ENCODE data around the gene PAK1IP1. TPM values are rescaled to one million over a fixed set of nuclear protein-coding genes. Genes with fewer than 3 reads are reported as not detected.

The PAK1IP1 gene
- total and polyA plus RNA-seq, 4 donors, result 6.1 to 16.9 (median 11.0) TPM

- DNase-seq (no peak), ATAC-seq (ENCODE audit: insufficient read depth, low FRiP score) (no peak)
- Histone ChIP-seq H3K9ac (ENCODE audit: insufficient read depth in 1 of 2, low read length in 2 of 2) (peak overlapping the region; percentile 29 to 37), H3K4me1 (ENCODE audit: control insufficient read depth in 5 of 5, insufficient read depth in 5 of 5, low read length in 5 of 5) (peaks cover 4 to 25% (median 8%) of the 10 kb centered on the region in 5 donors), H3K27ac (ENCODE audit: low read depth in 1 of 2, low read length in 1 of 2) (peak overlapping the region; percentile 91 to 92), H3K4me3 (peak overlapping the region; percentile 43), H3K27me3 (ENCODE audit: control insufficient read depth in 3 of 3, insufficient read depth in 3 of 3, low read length in 2 of 3) (no peaks in the 10 kb centered on the region), H3K9me3 (ENCODE audit: control insufficient read depth in 4 of 4, insufficient read depth in 3 of 4, low read length in 3 of 4) (no peaks in the 10 kb centered on the region), H3K36me3 (ENCODE audit: control insufficient read depth in 4 of 4, insufficient read depth in 4 of 4, low read length in 4 of 4) (peaks cover 0 to 14% (median 10%) of the 10 kb centered on the region in 4 donors)
- WGBS, 2 donors, result 0 to 1% methylated on average over 6 of the region's 6 CpGs
- TF ChIP-seq, protein P1, sequence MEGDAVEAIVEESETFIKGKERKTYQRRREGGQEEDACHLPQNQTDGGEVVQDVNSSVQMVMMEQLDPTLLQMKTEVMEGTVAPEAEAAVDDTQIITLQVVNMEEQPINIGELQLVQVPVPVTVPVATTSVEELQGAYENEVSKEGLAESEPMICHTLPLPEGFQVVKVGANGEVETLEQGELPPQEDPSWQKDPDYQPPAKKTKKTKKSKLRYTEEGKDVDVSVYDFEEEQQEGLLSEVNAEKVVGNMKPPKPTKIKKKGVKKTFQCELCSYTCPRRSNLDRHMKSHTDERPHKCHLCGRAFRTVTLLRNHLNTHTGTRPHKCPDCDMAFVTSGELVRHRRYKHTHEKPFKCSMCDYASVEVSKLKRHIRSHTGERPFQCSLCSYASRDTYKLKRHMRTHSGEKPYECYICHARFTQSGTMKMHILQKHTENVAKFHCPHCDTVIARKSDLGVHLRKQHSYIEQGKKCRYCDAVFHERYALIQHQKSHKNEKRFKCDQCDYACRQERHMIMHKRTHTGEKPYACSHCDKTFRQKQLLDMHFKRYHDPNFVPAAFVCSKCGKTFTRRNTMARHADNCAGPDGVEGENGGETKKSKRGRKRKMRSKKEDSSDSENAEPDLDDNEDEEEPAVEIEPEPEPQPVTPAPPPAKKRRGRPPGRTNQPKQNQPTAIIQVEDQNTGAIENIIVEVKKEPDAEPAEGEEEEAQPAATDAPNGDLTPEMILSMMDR (IDR thresholded peaks at IDR 0.05; ENCODE audit: control extremely low read depth, extremely low read depth), result no peak
Measured at GRCh38 chr6:10722570-10722819, 27.7 kb downstream of the PAK1IP1 start.

- Histone ChIP-seq H3K4me1 (ENCODE audit: control insufficient read depth in 5 of 5, insufficient read depth in 5 of 5, low read length in 5 of 5) (peaks cover 4 to 25% (median 8%) of the 10 kb centered on the region in 5 donors), H3K27ac (ENCODE audit: low read depth in 1 of 2, low read length in 1 of 2) (peak within 1 kb of the TSS; percentile 91 to 92), H3K4me3 (peak within 1 kb of the TSS; percentile 66), H3K36me3 (ENCODE audit: control insufficient read depth in 4 of 4, insufficient read depth in 4 of 4, low read length in 4 of 4) (peaks cover 0 to 17% (median 12%) of the 10 kb centered on the region in 4 donors), H3K27me3 (ENCODE audit: control insufficient read depth in 3 of 3, insufficient read depth in 3 of 3, low read length in 2 of 3) (no peaks in the 10 kb centered on the region), H3K9ac (ENCODE audit: insufficient read depth in 1 of 2, low read length in 2 of 2) (peak within 1 kb of the TSS; percentile 37 to 91), H3K9me3 (ENCODE audit: control insufficient read depth in 4 of 4, insufficient read depth in 3 of 4, low read length in 3 of 4) (no peaks in the 10 kb centered on the region)
- WGBS, 2 donors, result 0% methylated on average over 43 to 55 of the region's 55 CpGs
- ATAC-seq (ENCODE audit: insufficient read depth, low FRiP score), result peak; percentile 99
- TF ChIP-seq, protein P1 (IDR thresholded peaks at IDR 0.05; ENCODE audit: control extremely low read depth, extremely low read depth), result peak; percentile 32
- peak; percentile 98 to 99 (median 98) for DNase-seq
Measured at GRCh38 chr6:10722820-10723566, 28.2 kb downstream of the PAK1IP1 start, which contains the start of gene TMEM14C. Gene TMEM14C, plus strand, starts transcription at chr6:10723070. Its CDS starts 1,544 bp downstream, at chr6:10724614.

DNA sequence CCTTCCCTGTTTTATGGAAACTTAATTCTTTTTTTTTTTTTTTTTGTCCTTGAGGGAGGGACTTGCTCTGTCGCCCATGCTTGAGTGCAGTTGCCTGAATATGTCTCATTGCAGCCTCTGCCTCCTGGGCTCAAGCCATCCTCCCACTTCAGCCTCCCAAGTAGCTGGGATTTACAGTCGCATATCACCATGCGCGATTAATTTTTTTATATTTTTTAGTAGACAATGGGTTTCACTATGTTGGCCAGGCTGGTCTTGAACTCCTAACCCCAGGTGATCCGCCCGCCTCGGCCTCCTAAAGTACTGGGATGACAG, 28.8 kb downstream of the PAK1IP1 start:
- H3K4me1 ChIP-seq (ENCODE audit: control insufficient read depth in 5 of 5, insufficient read depth in 5 of 5, low read length in 5 of 5), result peaks cover 4 to 25% (median 8%) of the 10 kb centered on the region in 5 donors
- no peak for ATAC-seq (ENCODE audit: insufficient read depth, low FRiP score)

More for the DNA sequence above, 28.8 kb downstream of the PAK1IP1 start:
- peak overlapping the region; percentile 91 to 92 for H3K27ac ChIP-seq (ENCODE audit: low read depth in 1 of 2, low read length in 1 of 2)
- TF ChIP-seq, protein P1 (IDR thresholded peaks at IDR 0.05; ENCODE audit: control extremely low read depth, extremely low read depth), result no peak
- no peaks in the 10 kb centered on the region for H3K9me3 ChIP-seq (ENCODE audit: control insufficient read depth in 4 of 4, insufficient read depth in 3 of 4, low read length in 3 of 4)
- H3K9ac ChIP-seq (ENCODE audit: insufficient read depth in 1 of 2, low read length in 2 of 2), result peak overlapping the region in 1 of 2 donors; percentile 91
- H3K36me3 ChIP-seq (ENCODE audit: control insufficient read depth in 4 of 4, insufficient read depth in 4 of 4, low read length in 4 of 4), result peaks cover 0 to 20% (median 16%) of the 10 kb centered on the region in 4 donors
- WGBS, 2 donors, result 28 to 45% methylated on average over 7 of the region's 7 CpGs
- no peaks in the 10 kb centered on the region for H3K27me3 ChIP-seq (ENCODE audit: control insufficient read depth in 3 of 3, insufficient read depth in 3 of 3, low read length in 2 of 3)
- H3K4me3 ChIP-seq, result peak overlapping the region; percentile 66
- no peak for DNase-seq

Data from lung (tissue), 12 donors.